Progenitor cell of endocrine pancreas (in vitro differentiated cells): Measurements from ENCODE around the gene UBAP2L. TPM values are rescaled to one million over a fixed set of nuclear protein-coding genes. Genes with fewer than 3 reads are reported as not detected.

ENCODE experiments used
- DNase-seq: peaks from one replicate; pipeline ENCODE4 v3.0.0; 2021; ENCODE audit warnings: low spot score; ENCODE audit not compliant: unreplicated experiment
- H3K27ac Mint-ChIP-seq: 2 replicates; pipeline ENCODE4 v1.8.0; 2021; ENCODE audit warnings: mild to moderate bottlenecking, moderate library complexity, mixed read lengths
- H3K27me3 Mint-ChIP-seq: 2 replicates; pipeline ENCODE4 v1.8.0; 2021; ENCODE audit warnings: mixed read lengths
- H3K36me3 Mint-ChIP-seq: 2 replicates; pipeline ENCODE4 v1.8.0; 2022; ENCODE audit warnings: mixed read lengths; ENCODE audit not compliant: insufficient read depth
- H3K4me1 Mint-ChIP-seq: 2 replicates; pipeline ENCODE4 v1.8.0; 2021; ENCODE audit warnings: low read depth, mixed read lengths
- H3K4me3 Mint-ChIP-seq: 2 replicates; pipeline ENCODE4 v1.8.0; 2021; ENCODE audit warnings: low read depth, mild to moderate bottlenecking, moderate library complexity, mixed read lengths
- H3K9me3 Mint-ChIP-seq: 2 replicates; pipeline ENCODE4 v1.8.0; 2021; ENCODE audit warnings: low read depth, mixed read lengths
- total RNA-seq: library from RNA; stranded (reverse); gene quantifications from 2 replicates; pipeline ENCODE4 v1.2.1, GENCODE V29; 2021
- TF ChIP-seq, protein P1 (sequence below): fragments of 200-600 bp; sonication (generic); IDR thresholded peaks from one replicate; pipeline ENCODE4 v1.5.0; 2021; ENCODE audit warnings: antibody characterized with exemption, mild to moderate bottlenecking; ENCODE audit not compliant: unreplicated experiment

The UBAP2L gene
- total RNA-seq, 1 donor from 2014 or later = 268 TPM

DNA sequence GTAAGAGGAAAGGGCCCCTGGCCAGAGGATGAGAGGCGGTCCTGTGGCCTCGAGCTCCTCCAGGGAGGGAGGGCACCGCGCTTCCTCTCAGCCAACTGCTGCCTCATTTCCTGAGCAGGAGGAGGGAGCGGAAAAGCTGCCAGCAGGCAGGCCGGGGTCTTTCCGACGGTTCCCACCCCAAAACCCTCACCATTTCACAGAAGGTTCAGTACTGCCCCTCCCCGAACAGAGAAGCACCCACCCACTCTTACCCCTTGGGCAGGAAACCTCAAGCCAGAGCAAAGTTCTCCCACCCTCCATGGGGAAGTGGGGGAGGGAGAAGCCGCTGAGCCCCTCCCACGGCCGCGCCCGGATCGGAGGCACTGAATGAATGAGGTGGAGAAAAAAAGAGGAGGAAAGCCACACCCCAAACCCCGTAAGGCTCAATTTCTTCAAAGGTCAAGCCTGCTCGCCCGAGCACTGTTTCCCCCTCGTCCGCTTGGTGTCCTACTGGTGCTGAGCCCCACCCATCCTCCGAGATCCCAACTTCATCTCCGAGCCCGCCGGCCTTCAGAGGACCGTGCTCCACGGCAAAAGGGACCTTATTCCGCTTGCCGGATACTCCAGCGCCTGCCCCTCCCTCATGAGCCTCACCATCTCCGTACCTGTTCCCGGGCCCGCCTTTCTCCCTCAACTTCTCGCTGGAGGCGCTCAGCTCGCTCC, 38.3 kb upstream of the UBAP2L start:
- Mint-ChIP-seq H3K27me3 (no peaks in the 10 kb centered on the region), H3K27ac (peak overlapping the region; percentile 100), H3K36me3 (no peaks in the 10 kb centered on the region), H3K4me3 (peak overlapping the region; percentile 100), H3K4me1 (peaks cover 68% of the 10 kb centered on the region), H3K9me3 (no peaks in the 10 kb centered on the region)
- peak; percentile 15 for DNase-seq
- TF ChIP-seq, protein P1, sequence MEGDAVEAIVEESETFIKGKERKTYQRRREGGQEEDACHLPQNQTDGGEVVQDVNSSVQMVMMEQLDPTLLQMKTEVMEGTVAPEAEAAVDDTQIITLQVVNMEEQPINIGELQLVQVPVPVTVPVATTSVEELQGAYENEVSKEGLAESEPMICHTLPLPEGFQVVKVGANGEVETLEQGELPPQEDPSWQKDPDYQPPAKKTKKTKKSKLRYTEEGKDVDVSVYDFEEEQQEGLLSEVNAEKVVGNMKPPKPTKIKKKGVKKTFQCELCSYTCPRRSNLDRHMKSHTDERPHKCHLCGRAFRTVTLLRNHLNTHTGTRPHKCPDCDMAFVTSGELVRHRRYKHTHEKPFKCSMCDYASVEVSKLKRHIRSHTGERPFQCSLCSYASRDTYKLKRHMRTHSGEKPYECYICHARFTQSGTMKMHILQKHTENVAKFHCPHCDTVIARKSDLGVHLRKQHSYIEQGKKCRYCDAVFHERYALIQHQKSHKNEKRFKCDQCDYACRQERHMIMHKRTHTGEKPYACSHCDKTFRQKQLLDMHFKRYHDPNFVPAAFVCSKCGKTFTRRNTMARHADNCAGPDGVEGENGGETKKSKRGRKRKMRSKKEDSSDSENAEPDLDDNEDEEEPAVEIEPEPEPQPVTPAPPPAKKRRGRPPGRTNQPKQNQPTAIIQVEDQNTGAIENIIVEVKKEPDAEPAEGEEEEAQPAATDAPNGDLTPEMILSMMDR = no peak

DNA sequence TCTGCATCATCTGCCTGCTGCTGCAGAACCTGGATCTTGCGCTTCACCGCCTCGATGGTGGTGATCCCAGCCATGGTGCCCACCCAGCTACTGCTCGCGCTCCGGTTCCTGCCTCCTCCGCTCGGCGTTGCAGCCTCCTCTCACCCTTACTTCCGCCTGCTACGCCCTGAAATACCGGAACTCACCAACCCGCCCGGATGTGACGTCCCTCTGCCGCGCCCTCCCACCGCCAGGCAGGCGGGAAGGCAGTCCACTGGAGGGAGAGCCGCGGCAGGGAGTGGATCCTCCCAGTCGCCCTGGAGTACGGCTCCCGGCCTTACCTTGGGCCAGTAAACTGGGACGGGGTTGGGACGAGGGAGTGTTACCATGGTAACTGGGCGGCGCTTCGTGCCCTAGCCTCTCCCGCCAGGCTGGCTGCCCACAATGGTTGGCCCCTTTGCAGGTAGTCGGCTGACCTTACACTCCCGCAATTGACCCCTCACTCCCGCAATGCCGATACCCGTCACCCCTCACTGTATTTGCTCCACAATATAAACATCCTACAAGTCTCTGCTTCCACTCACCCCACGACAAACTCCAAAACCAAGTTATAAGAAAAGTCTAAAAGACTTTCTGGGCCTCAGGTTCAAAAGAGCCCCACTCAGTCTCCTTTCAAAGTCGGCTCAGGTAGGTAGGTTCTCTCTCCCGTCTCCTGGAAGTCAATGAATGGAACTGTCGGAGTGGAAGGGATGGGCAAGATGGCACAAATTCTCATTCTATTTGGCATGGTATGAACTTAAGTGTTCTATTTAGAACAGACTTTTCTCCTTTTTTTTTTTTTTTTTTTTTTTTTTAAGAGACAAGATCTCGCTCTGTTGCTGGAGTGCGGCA, 37.5 kb upstream of the UBAP2L start:
- DNase-seq = peak; percentile 93
- no peaks in the 10 kb centered on the region for H3K36me3 Mint-ChIP-seq
- H3K9me3 Mint-ChIP-seq = no peaks in the 10 kb centered on the region
- peak overlapping the region; percentile 100 for H3K4me3 Mint-ChIP-seq
- H3K27ac Mint-ChIP-seq = peak overlapping the region; percentile 100
- H3K4me1 Mint-ChIP-seq = peaks cover 67% of the 10 kb centered on the region
- TF ChIP-seq, protein P1 = no peak
- no peaks in the 10 kb centered on the region for H3K27me3 Mint-ChIP-seq

DNA sequence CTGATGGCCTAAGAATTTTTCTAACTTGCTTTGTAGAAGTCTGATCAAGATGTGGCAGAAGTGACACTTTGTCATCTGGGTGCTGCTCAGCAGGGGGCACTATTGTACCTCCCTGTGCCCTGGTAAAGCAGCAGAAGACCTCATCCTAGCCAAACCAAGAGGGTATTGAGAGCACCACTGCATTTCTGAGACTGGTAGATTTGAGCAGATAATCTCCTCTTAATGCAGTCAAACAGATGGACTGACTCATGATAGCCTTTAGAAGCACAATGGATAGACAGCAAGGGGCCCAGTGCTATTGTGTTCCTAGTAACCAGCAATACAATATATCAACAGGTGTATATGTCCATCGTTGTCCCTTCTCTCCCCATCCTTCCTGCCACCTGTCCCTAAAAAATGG, 34.6 kb upstream of the UBAP2L start:
- peak; percentile 48 for DNase-seq
- H3K9me3 Mint-ChIP-seq = no peaks in the 10 kb centered on the region
- TF ChIP-seq, protein P1 = peak; percentile 79
- H3K27ac Mint-ChIP-seq = peak overlapping the region; percentile 89
- no peak overlapping the region for H3K4me3 Mint-ChIP-seq
- peaks cover 42% of the 10 kb centered on the region for H3K4me1 Mint-ChIP-seq
- no peaks in the 10 kb centered on the region for H3K36me3 Mint-ChIP-seq
- no peaks in the 10 kb centered on the region for H3K27me3 Mint-ChIP-seq

DNA sequence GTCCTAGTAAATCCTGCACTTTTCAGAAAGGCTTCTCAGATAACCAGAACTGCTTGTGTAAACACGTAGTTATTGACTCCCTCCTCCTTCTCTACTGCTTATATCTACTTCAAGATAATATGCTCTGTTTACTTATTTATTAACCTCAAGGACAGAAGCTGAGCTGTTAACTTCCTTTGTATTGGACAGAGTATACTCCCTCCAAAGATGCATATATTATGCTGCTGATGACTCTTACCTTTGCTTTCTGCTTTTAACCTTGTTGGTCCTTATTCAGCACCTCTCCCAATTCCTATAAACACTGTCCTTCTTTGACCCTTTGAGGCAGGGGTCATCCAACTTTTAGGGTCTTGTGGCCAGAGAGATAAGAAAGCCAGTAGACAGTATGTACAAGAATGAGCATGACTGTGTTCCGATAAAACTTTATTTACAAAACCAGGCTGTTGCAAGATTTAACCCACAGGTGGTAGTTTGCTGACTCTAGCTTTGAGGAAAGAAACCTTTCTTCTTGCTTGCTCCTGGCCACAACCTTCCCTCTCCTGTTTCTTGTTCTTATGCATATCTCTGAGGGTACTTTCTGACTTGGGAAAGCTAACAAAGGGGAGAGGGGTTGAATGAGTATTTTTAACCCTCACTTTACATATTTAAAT, 33.8 kb upstream of the UBAP2L start:
- Mint-ChIP-seq H3K27me3 (no peaks in the 10 kb centered on the region), H3K36me3 (no peaks in the 10 kb centered on the region), H3K4me1 (peaks cover 36% of the 10 kb centered on the region), H3K9me3 (no peaks in the 10 kb centered on the region), H3K4me3 (no peak overlapping the region), H3K27ac (peak overlapping the region; percentile 89)
- DNase-seq = no peak
- TF ChIP-seq, protein P1 = no peak

DNA sequence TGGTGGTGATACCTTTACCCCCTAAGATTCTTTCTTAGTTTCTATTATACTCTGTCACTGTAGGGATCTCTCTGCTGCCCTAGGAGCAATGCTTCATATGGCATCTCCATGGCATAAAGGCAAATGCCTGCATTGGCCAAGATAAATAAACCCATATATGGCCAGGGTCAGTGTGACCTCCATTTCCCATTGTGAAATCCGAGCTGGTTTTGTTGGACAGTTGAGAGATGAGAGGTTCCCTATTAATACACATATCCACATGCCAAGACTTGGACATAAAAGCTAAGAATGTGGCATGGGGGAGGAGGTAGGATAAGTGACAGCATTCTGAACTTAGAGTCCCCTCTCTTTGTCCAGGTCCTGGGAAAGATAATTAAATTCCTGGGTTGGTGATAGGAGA, 30.2 kb upstream of the UBAP2L start:
- no peaks in the 10 kb centered on the region for H3K36me3 Mint-ChIP-seq
- H3K27me3 Mint-ChIP-seq = peaks cover 10% of the 10 kb centered on the region
- H3K27ac Mint-ChIP-seq = no peak overlapping the region
- H3K9me3 Mint-ChIP-seq = no peaks in the 10 kb centered on the region
- H3K4me1 Mint-ChIP-seq = peaks cover 38% of the 10 kb centered on the region
- TF ChIP-seq, protein P1 = no peak
- H3K4me3 Mint-ChIP-seq = no peak overlapping the region
- DNase-seq = no peak
